K562 (cell line): Measurements from ENCODE around the gene PLEKHO2. TPM values are rescaled to one million over a fixed set of nuclear protein-coding genes. Genes with fewer than 3 reads are reported as not detected.

ENCODE experiments used
- CTBP1 ChIP-seq: fragments of 450-650 bp; IDR thresholded peaks from 2 replicates; pipeline ENCODE4 v1.6.1; 2016; ENCODE audit warnings: borderline replicate concordance
- HMGN3 ChIP-seq: IDR thresholded peaks from 2 replicates; pipeline ENCODE4 v1.6.1; 2011; ENCODE audit warnings: borderline replicate concordance, low read depth, mild to moderate bottlenecking, mixed read lengths, low read length; ENCODE audit not compliant: insufficient read length; ENCODE audit errors: extremely low read depth
- NR2F6 ChIP-seq: fragments of 450-650 bp; formaldehyde crosslinking; IDR thresholded peaks from 2 replicates; pipeline ENCODE4 v1.4.0; 2020; ENCODE audit warnings: mild to moderate bottlenecking
- PURB ChIP-seq: sonication (generic); formaldehyde crosslinking; IDR thresholded peaks from 2 replicates; pipeline ENCODE4 v1.9.0; 2021; ENCODE audit warnings: low read depth, mild to moderate bottlenecking, missing genetic modification reagents
- ZNF133 ChIP-seq: fragments of 250-450 bp; sonication (Bioruptor Pico); IDR thresholded peaks from 2 replicates; pipeline ENCODE4 v1.4.0; 2020; ENCODE audit warnings: mild to moderate bottlenecking
- polyA plus RNA-seq, 8 experiments: library from polyadenylated mRNA; depleted of rRNA in 4 of 8; stranded (reverse) in 5 of 8; unstranded in 3 of 8; fragments of >200 nt; fragmentation: Nextera tagmentation in 2 of 8; fragmentation: Illumina TruSeq in 1 of 8; extraction: Ambion mirVana in 2 of 8; extraction: Trizol in 1 of 8; gene quantifications; 2 replicates each; pipeline versions ENCODE4 v1.2.1 to v1.2.3, GENCODE V29; 2011 to 2014; ENCODE audit warnings: inconsistent platforms in 1 of 8, missing spikeins in 1 of 8
- total RNA-seq, 7 experiments: library from RNA; depleted of rRNA in 6 of 7; stranded (reverse); fragments of >200 nt in 6 of 7; fragmentation: Illumina TruSeq in 2 of 7; extraction: Trizol in 2 of 7; gene quantifications; 2 replicates each; pipeline versions ENCODE4 v1.2.1 to v1.2.3, GENCODE V29; 2011 to 2021; ENCODE audit warnings: low replicate concordance in 1 of 7
- TF ChIP-seq, protein P1 (sequence below): fragments of 250-450 bp; sonication (Bioruptor Pico); IDR thresholded peaks from 2 replicates; pipeline ENCODE4 v1.8.0; 2021; ENCODE audit warnings: borderline replicate concordance, mild to moderate bottlenecking, moderate library complexity; ENCODE audit not compliant: poor library complexity, severe bottlenecking
- TF ChIP-seq, protein P2 (sequence below), 3 experiments: fragments of 200-800 bp in 1 of 3; sonication (Bioruptor generic) in 1 of 3; sonication (generic) in 1 of 3; formaldehyde crosslinking in 1 of 3; IDR thresholded peaks; 2 replicates each; pipeline versions ENCODE4 v1.6.1 to v1.8.0; 2016 to 2022; ENCODE audit warnings: mild to moderate bottlenecking in 2 of 3, missing compliant biosample characterization in 2 of 3, missing genetic modification characterization in 2 of 3, missing genetic modification reagents in 1 of 3

PLEKHO2 gene
- total and polyA plus RNA-seq, 9 of the 15 experiments (the other 6 are each of a cell fraction or from before 2014, with no cell fraction given) = 0.24 to 8.8 (median 5.5) TPM

DNA sequence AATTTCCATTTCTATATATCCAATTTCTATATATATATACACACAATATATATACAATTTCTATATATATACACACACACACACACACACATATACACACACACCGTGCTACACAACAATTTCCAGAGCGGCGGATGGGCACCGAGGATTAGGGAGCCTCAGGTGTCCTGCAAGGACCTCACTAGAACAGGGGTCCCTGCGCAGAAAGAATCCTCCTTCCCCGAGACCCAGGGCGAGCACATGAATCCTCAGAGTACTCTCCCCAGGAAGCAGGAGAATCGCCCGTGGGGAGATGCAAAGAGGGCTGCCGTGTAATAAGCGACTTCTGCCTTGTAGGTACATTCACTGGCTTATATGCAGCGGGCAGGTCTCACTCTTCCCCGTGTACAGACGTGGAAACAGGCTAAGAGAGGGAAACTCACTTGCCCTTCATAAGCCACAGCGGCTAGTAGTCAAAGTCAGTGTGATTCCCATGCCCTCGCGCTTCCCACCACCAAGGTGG, 16.7 kb upstream of the PLEKHO2 start (continued):
- TF ChIP-seq HMGN3 (no peak), PURB (CRISPR knock-in tag) (no peak), NR2F6 (CRISPR knock-in tag) (no peak), ZNF133 (no peak), CTBP1 (no peak)
- TF ChIP-seq, protein P1, sequence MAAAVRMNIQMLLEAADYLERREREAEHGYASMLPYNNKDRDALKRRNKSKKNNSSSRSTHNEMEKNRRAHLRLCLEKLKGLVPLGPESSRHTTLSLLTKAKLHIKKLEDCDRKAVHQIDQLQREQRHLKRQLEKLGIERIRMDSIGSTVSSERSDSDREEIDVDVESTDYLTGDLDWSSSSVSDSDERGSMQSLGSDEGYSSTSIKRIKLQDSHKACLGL (CRISPR knock-in tag) = no peak
- TF ChIP-seq, protein P2, sequence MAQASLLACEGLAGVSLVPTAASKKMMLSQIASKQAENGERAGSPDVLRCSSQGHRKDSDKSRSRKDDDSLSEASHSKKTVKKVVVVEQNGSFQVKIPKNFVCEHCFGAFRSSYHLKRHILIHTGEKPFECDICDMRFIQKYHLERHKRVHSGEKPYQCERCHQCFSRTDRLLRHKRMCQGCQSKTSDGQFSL (CRISPR knock-in tag; IDR thresholded peaks at IDR 0.05) = no peak
- TF ChIP-seq, protein P2 (tag; IDR thresholded peaks at IDR 0.05) = no peak
